ENCODE measurements around the gene NKG7.

The NKG7 gene

DNA sequence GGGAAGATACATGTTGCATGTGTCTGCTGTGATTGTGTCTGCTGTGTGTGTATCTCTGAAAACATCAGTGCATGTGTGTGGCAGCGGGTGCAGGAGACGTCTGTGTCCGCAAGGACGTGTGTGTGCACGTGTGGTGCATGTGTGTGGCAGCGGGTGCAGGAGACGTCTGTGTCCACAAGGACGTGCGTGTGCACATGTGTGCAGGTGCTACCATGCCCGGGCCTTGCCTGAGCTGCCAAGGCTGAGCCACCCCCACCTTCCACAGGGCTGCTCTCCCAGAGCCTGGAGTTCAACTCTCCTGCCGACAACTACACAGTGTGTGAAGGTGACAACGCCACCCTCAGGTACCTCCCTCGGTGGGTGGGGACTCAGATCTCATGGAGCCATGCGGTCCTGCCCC, 50.7 kb downstream of the NKG7 start:
- TF ChIP-seq FOXM1 (IDR thresholded peaks at IDR 0.05; ENCODE audit: borderline replicate concordance, low read depth) = no peak
- TF ChIP-seq CREB1 (IDR thresholded peaks at IDR 0.05; ENCODE audit: low read depth) = no peak
- TF ChIP-seq, protein P1, sequence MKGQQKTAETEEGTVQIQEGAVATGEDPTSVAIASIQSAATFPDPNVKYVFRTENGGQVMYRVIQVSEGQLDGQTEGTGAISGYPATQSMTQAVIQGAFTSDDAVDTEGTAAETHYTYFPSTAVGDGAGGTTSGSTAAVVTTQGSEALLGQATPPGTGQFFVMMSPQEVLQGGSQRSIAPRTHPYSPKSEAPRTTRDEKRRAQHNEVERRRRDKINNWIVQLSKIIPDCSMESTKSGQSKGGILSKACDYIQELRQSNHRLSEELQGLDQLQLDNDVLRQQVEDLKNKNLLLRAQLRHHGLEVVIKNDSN (IDR thresholded peaks at IDR 0.05) = no peak
- no peak for TF ChIP-seq EP300 (IDR thresholded peaks at IDR 0.05; ENCODE audit: borderline replicate concordance)
- no peak for TF ChIP-seq TEAD4 (IDR thresholded peaks at IDR 0.05)
- TF ChIP-seq, protein P2, sequence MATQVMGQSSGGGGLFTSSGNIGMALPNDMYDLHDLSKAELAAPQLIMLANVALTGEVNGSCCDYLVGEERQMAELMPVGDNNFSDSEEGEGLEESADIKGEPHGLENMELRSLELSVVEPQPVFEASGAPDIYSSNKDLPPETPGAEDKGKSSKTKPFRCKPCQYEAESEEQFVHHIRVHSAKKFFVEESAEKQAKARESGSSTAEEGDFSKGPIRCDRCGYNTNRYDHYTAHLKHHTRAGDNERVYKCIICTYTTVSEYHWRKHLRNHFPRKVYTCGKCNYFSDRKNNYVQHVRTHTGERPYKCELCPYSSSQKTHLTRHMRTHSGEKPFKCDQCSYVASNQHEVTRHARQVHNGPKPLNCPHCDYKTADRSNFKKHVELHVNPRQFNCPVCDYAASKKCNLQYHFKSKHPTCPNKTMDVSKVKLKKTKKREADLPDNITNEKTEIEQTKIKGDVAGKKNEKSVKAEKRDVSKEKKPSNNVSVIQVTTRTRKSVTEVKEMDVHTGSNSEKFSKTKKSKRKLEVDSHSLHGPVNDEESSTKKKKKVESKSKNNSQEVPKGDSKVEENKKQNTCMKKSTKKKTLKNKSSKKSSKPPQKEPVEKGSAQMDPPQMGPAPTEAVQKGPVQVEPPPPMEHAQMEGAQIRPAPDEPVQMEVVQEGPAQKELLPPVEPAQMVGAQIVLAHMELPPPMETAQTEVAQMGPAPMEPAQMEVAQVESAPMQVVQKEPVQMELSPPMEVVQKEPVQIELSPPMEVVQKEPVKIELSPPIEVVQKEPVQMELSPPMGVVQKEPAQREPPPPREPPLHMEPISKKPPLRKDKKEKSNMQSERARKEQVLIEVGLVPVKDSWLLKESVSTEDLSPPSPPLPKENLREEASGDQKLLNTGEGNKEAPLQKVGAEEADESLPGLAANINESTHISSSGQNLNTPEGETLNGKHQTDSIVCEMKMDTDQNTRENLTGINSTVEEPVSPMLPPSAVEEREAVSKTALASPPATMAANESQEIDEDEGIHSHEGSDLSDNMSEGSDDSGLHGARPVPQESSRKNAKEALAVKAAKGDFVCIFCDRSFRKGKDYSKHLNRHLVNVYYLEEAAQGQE (IDR thresholded peaks at IDR 0.05; ENCODE audit: low read depth) = no peak
- no peak for TF ChIP-seq TAF1 (IDR thresholded peaks at IDR 0.05; ENCODE audit: low read depth)
- TF ChIP-seq CEBPB (IDR thresholded peaks at IDR 0.05) = no peak
- no peak for TF ChIP-seq TCF12 (IDR thresholded peaks at IDR 0.05; ENCODE audit: low read depth)
- TF ChIP-seq, protein P3, sequence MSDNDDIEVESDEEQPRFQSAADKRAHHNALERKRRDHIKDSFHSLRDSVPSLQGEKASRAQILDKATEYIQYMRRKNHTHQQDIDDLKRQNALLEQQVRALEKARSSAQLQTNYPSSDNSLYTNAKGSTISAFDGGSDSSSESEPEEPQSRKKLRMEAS (IDR thresholded peaks at IDR 0.05) = no peak
- TF ChIP-seq RAD21 (IDR thresholded peaks at IDR 0.05; ENCODE audit: low read depth) = no peak
